NCI-H1105 (cell line): ENCODE results near the gene IL1R2.

Experiments
- DNase-seq: peaks from one replicate; lab custom pipeline; 2025; lab: John Stamatoyannopoulos, UW

The IL1R2 gene

GRCh38 chr2:101991721-101992145, at the start of gene IL1R2:
Gene IL1R2 (plus strand): TSS chr2:101991960. CDS start chr2:102008576, 16,616 bp downstream.
- DNase-seq, result no peak

- DNase-seq, result no peak
Measured at GRCh38 chr2:101942851-101943250, 48.9 kb upstream of the IL1R2 start.

- DNase-seq, result no peak
Measured at GRCh38 chr2:101946372-101947039, 45.3 kb upstream of the IL1R2 start.

GRCh38 chr2:101947374-101947773, 44.4 kb upstream of the IL1R2 start:
- DNase-seq, result no peak

GRCh38 chr2:101948625-101949155, 43.1 kb upstream of the IL1R2 start:
- DNase-seq, result no peak

- DNase-seq, result no peak
Measured at GRCh38 chr2:101949304-101949703, 42.5 kb upstream of the IL1R2 start.

GRCh38 chr2:101951296-101951695, 40.5 kb upstream of the IL1R2 start:
- no peak for DNase-seq

GRCh38 chr2:101952551-101952950, 39.2 kb upstream of the IL1R2 start:
- DNase-seq, result no peak

- DNase-seq, result no peak
Measured at GRCh38 chr2:101956465-101957438, 35.0 kb upstream of the IL1R2 start.

- no peak for DNase-seq
Measured at GRCh38 chr2:101958061-101958460, 33.7 kb upstream of the IL1R2 start.

GRCh38 chr2:101960819-101961337, 30.9 kb upstream of the IL1R2 start:
- DNase-seq, result no peak

- DNase-seq, result no peak
Measured at GRCh38 chr2:101961338-101962191, 30.2 kb upstream of the IL1R2 start.

GRCh38 chr2:101962309-101962708, 29.5 kb upstream of the IL1R2 start:
- DNase-seq, result no peak

GRCh38 chr2:101963198-101963597, 28.6 kb upstream of the IL1R2 start:
- no peak for DNase-seq

GRCh38 chr2:101967826-101968513, 23.8 kb upstream of the IL1R2 start:
- DNase-seq, result peak; percentile 62

- DNase-seq, result no peak
Measured at GRCh38 chr2:101969723-101970122, 22.0 kb upstream of the IL1R2 start.

GRCh38 chr2:101970901-101971300, 20.9 kb upstream of the IL1R2 start:
- DNase-seq, result no peak

GRCh38 chr2:101971836-101972235, 19.9 kb upstream of the IL1R2 start:
- DNase-seq, result no peak

GRCh38 chr2:101972621-101973434, 18.9 kb upstream of the IL1R2 start:
- DNase-seq, result no peak

GRCh38 chr2:101974663-101975062, 17.1 kb upstream of the IL1R2 start:
- no peak for DNase-seq
